Calu3 (cell line): ENCODE data around the gene RECK. TPM values are rescaled to one million over a fixed set of nuclear protein-coding genes. Genes with fewer than 3 reads are reported as not detected.

Experiments
- BruUV-seq: library from RNA; stranded (reverse); fragments of 400-500 nt; replicated peaks from 2 replicates; lab custom pipeline; 2021; lab: Mats Ljungman, UMichigan
- CTCF ChIA-PET: fragments of 300-600 bp; sonication (Branson Sonifier 250); formaldehyde crosslinking; loops from one replicate; lab custom pipeline; 2022; ENCODE audit warnings: antibody characterized with exemption; lab: Charles Lee
- DNase-seq: peaks from one replicate; pipeline ENCODE4 v3.0.0; 2022
- H3K27ac Mint-ChIP-seq: one replicate; pipeline ENCODE4 v1.8.0; 2022; ENCODE audit warnings: mixed read lengths; ENCODE audit not compliant: unreplicated experiment
- H3K27me3 Mint-ChIP-seq: one replicate; pipeline ENCODE4 v1.8.0; 2022; ENCODE audit warnings: mixed read lengths; ENCODE audit not compliant: unreplicated experiment
- H3K36me3 Mint-ChIP-seq: one replicate; pipeline ENCODE4 v1.8.0; 2022; ENCODE audit warnings: mild to moderate bottlenecking, moderate library complexity, mixed read lengths; ENCODE audit not compliant: insufficient read depth, unreplicated experiment
- H3K4me1 Mint-ChIP-seq: one replicate; pipeline ENCODE4 v1.8.0; 2022; ENCODE audit warnings: mild to moderate bottlenecking, low read depth, mixed read lengths; ENCODE audit not compliant: unreplicated experiment
- H3K4me3 Mint-ChIP-seq: one replicate; pipeline ENCODE4 v1.8.0; 2022; ENCODE audit warnings: mild to moderate bottlenecking, low read depth, moderate library complexity, mixed read lengths; ENCODE audit not compliant: unreplicated experiment
- H3K9me3 Mint-ChIP-seq: one replicate; pipeline ENCODE4 v1.8.0; 2022; ENCODE audit warnings: low read depth, mixed read lengths; ENCODE audit not compliant: unreplicated experiment
- intact Hi-C: fragments of 100-400 bp; cut with micrococcal nuclease; formaldehyde crosslinking; loops from one replicate; pipeline ENCODE4 v1.10.0; 2022; ENCODE audit not compliant: unreplicated experiment
- total RNA-seq: library from RNA; stranded (reverse); gene quantifications from 2 replicates; pipeline ENCODE4 v1.2.3, GENCODE V29; 2022
- TF ChIP-seq, protein P1 (sequence below): fragments of 200-600 bp; IDR thresholded peaks from one replicate; pipeline ENCODE4 v1.8.0; 2022; ENCODE audit warnings: antibody characterized with exemption; ENCODE audit not compliant: unreplicated experiment

The RECK gene
- total RNA-seq, 1 experiment from 2014 or later: 1.1 TPM

DNA sequence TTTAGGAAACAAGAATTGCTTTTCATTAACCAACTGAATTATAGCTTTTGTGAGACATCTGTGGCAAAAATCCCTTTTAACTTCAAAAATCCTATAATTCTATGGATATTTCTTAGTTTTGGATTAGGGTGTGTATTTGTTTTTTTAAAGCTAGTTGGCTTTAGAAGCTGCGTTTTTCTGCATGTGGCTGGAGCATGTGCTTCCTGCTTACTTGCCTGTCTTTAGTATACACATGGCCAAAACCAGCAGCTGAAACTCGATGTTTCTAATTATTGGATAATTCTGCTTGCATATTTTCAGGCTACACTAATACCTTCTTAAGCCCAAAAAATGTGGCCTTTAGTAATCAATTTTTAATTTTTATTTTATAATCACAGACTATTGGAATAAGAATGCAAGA, 8.9 kb downstream of the RECK start:
- no peak for DNase-seq
- BruUV-seq: no TSS peak
- Mint-ChIP-seq H3K36me3 (peaks cover 2% of the 10 kb centered on the region), H3K4me3 (no peak overlapping the region), H3K4me1 (peaks cover 3% of the 10 kb centered on the region), H3K27me3 (no peaks in the 10 kb centered on the region), H3K27ac (no peak overlapping the region), H3K9me3 (no peaks in the 10 kb centered on the region)
- CTCF ChIA-PET: no interaction called here
- TF ChIP-seq, protein P1, sequence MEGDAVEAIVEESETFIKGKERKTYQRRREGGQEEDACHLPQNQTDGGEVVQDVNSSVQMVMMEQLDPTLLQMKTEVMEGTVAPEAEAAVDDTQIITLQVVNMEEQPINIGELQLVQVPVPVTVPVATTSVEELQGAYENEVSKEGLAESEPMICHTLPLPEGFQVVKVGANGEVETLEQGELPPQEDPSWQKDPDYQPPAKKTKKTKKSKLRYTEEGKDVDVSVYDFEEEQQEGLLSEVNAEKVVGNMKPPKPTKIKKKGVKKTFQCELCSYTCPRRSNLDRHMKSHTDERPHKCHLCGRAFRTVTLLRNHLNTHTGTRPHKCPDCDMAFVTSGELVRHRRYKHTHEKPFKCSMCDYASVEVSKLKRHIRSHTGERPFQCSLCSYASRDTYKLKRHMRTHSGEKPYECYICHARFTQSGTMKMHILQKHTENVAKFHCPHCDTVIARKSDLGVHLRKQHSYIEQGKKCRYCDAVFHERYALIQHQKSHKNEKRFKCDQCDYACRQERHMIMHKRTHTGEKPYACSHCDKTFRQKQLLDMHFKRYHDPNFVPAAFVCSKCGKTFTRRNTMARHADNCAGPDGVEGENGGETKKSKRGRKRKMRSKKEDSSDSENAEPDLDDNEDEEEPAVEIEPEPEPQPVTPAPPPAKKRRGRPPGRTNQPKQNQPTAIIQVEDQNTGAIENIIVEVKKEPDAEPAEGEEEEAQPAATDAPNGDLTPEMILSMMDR: no peak
- intact Hi-C loops: no loop called here

DNA sequence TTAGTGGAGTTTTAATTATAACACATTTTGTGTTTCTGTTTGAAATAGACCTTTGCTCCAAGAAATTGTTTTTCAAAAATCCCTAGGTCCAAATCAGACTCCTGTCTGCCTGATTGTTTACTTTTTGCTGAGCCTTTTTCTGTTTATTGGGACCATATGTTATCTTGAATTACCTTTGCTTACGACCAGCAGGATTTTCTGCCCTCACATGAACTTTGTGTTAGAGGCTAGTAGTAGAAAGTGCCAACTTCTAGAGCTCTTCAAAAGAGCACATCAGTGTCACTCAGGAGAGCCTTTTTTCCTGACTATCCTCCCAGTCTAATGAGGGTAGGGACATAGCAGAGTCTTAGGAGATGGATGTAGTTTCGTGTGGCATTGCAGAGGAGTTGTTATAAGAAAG, 10.2 kb downstream of the RECK start:
- intact Hi-C loops: no loop called here
- H3K36me3 Mint-ChIP-seq: no peaks in the 10 kb centered on the region
- TF ChIP-seq, protein P1: no peak
- DNase-seq: no peak
- H3K27ac Mint-ChIP-seq: no peak overlapping the region
- H3K27me3 Mint-ChIP-seq: no peaks in the 10 kb centered on the region
- no peaks in the 10 kb centered on the region for H3K4me1 Mint-ChIP-seq
- H3K4me3 Mint-ChIP-seq: no peak overlapping the region
- no TSS peak for BruUV-seq
- CTCF ChIA-PET: no interaction called here
- H3K9me3 Mint-ChIP-seq: no peaks in the 10 kb centered on the region

GRCh38 chr9:36049408-36049807, 12.7 kb downstream of the RECK start:
- no peak overlapping the region for H3K4me3 Mint-ChIP-seq
- no TSS peak for BruUV-seq
- TF ChIP-seq, protein P1: no peak
- DNase-seq: no peak
- H3K9me3 Mint-ChIP-seq: no peaks in the 10 kb centered on the region
- H3K27ac Mint-ChIP-seq: no peak overlapping the region
- intact Hi-C loops: no loop called here
- H3K4me1 Mint-ChIP-seq: no peaks in the 10 kb centered on the region
- H3K36me3 Mint-ChIP-seq: no peaks in the 10 kb centered on the region
- CTCF ChIA-PET: no interaction called here
- H3K27me3 Mint-ChIP-seq: no peaks in the 10 kb centered on the region

DNA sequence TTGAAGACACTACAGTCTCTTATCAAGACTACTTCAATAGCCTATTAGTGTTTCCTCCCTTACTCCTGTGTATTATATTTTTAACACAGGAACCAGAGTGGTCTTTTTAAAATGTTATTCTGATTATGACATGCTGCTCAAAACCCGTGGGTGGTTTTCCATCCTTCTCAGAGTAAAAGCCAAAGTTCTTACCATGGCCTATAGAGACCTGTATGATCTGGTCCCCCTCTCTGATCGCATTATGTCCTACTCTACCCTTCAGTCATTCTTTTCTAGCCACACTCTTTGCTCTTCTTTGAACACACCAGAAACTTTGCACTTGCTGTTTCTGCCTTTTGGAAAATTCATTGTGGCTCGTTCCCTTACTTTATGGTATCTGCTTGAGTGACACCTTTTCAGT, 13.8 kb downstream of the RECK start:
- no TSS peak for BruUV-seq
- intact Hi-C loops: no loop called here
- Mint-ChIP-seq H3K27ac (no peak overlapping the region), H3K27me3 (no peaks in the 10 kb centered on the region), H3K4me3 (no peak overlapping the region), H3K36me3 (no peaks in the 10 kb centered on the region), H3K9me3 (no peaks in the 10 kb centered on the region), H3K4me1 (no peaks in the 10 kb centered on the region)
- DNase-seq: no peak
- CTCF ChIA-PET: no interaction called here
- TF ChIP-seq, protein P1: no peak
